K562 (cell line): Measurements from ENCODE around the gene GART. TPM values are rescaled to one million over a fixed set of nuclear protein-coding genes. Genes with fewer than 3 reads are reported as not detected.

Experiments used
- ATF1 ChIP-seq, 2 experiments: fragments of 450-650 bp in 1 of 2; IDR thresholded peaks; 2 replicates each; pipeline ENCODE4 v1.6.1; 2016; ENCODE audit warnings: missing compliant biosample characterization in 1 of 2, missing genetic modification characterization in 1 of 2
- C11orf30 ChIP-seq: fragments of 450-650 bp; IDR thresholded peaks from 2 replicates; pipeline ENCODE4 v1.6.1; 2016; ENCODE audit warnings: low read depth, mild to moderate bottlenecking
- CBFA2T2 ChIP-seq: fragments of 450-650 bp; conservative IDR thresholded peaks from 2 replicates; pipeline ENCODE4 v1.6.1; 2017; ENCODE audit warnings: mild to moderate bottlenecking
- KLF6 ChIP-seq: fragments of 250-450 bp; sonication (Bioruptor Pico); IDR thresholded peaks from 2 replicates; pipeline ENCODE4 v1.4.0; 2020; ENCODE audit warnings: mild to moderate bottlenecking, moderate library complexity, borderline replicate concordance
- MXI1 ChIP-seq: IDR thresholded peaks from 2 replicates; pipeline ENCODE4 v1.6.1; 2011; ENCODE audit warnings: low read depth, mild to moderate bottlenecking, improper control_type of control experiment, low read length
- PCBP1 ChIP-seq: fragments of 200-400 bp; formaldehyde crosslinking; IDR thresholded peaks from 2 replicates; pipeline ENCODE4 v1.6.1; 2018; ENCODE audit warnings: mild to moderate bottlenecking, low read depth, low read length; ENCODE audit not compliant: poor library complexity, severe bottlenecking
- ZNF165 ChIP-seq: fragments of 250-450 bp; sonication (Bioruptor Pico); IDR thresholded peaks from 2 replicates; pipeline ENCODE4 v1.4.0; 2020; ENCODE audit warnings: borderline replicate concordance
- ZNF23 ChIP-seq: fragments of 250-450 bp; sonication (Bioruptor Pico); IDR thresholded peaks from 2 replicates; pipeline ENCODE4 v1.4.0; 2020; ENCODE audit warnings: mild to moderate bottlenecking
- polyA plus RNA-seq, 8 experiments: library from polyadenylated mRNA; depleted of rRNA in 4 of 8; stranded (reverse) in 5 of 8; unstranded in 3 of 8; fragments of >200 nt; fragmentation: Nextera tagmentation in 2 of 8; fragmentation: Illumina TruSeq in 1 of 8; extraction: Ambion mirVana in 2 of 8; extraction: Trizol in 1 of 8; gene quantifications; 2 replicates each; pipeline versions ENCODE4 v1.2.1 to v1.2.3, GENCODE V29; 2011 to 2014; ENCODE audit warnings: inconsistent platforms in 1 of 8, missing spikeins in 1 of 8
- total RNA-seq, 7 experiments: library from RNA; depleted of rRNA in 6 of 7; stranded (reverse); fragments of >200 nt in 6 of 7; fragmentation: Illumina TruSeq in 2 of 7; extraction: Trizol in 2 of 7; gene quantifications; 2 replicates each; pipeline versions ENCODE4 v1.2.1 to v1.2.3, GENCODE V29; 2011 to 2021; ENCODE audit warnings: low replicate concordance in 1 of 7
- TF ChIP-seq, protein P1 (sequence below): sonication (generic); formaldehyde crosslinking; IDR thresholded peaks from 2 replicates; pipeline ENCODE4 v1.8.0; 2023; ENCODE audit warnings: missing genetic modification reagents, mild to moderate bottlenecking, borderline replicate concordance
- TF ChIP-seq, protein P2 (sequence below): fragments of 450-650 bp; IDR thresholded peaks from one replicate; pipeline ENCODE4 v1.6.1; 2018; ENCODE audit warnings: mild to moderate bottlenecking, moderate library complexity; ENCODE audit not compliant: partially characterized antibody
- TF ChIP-seq, protein P3 (sequence below): sonication (generic); formaldehyde crosslinking; IDR thresholded peaks from 2 replicates; pipeline ENCODE4 v1.8.0; 2022; ENCODE audit warnings: missing genetic modification reagents, mild to moderate bottlenecking, borderline replicate concordance
- TF ChIP-seq, protein P4 (sequence below): fragments of 250-450 bp; sonication (Bioruptor Pico); IDR thresholded peaks from 2 replicates; pipeline ENCODE4 v1.8.0; 2022; ENCODE audit warnings: inconsistent platforms

The GART gene
- total and polyA plus RNA-seq, 9 of the 15 experiments (the other 6 are each of a cell fraction or from before 2014, with no cell fraction given): 141 to 429 (median 349) TPM

DNA sequence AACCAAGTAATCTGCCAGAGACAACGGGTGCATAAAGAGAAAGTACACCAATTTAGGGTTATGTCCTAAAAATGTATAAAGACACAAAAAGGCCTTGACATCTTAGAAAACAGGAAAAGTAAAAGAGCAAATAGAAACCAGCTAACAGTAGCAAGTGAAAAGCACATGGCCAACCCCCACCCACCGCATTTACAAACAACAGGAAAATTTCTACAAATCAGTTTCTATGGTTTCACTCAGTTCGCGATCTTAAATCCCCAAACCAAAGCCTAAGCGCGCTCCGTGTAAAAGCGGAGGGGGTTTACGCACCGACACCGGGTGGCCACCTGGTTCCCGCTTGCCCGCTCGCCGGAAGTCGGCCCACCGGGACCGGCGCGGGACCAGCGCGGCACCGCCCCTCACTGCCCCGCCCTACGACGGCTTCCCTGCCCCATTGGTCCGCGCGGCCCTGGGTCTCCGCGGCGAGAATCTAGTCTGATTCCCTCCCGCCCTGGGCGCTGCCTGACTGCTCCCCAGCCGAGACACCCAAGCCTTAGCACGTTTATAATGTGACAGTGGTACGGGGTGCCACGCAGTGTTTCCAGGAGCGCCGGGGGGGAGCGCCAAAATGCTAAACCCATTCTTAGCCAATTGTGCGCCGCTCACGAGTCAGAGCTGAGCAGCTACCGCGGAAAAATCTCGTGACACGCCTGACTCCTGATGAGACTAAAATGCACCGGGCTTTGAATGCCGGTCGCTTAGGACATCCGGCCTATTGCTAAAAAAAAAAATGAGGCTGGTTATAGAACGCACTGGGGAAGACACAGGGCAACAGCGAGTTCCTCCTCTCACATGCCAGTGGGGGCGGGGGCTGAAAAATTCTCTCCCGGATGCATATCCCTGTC lies at the start of gene GART (continued):
- TF ChIP-seq, protein P1, sequence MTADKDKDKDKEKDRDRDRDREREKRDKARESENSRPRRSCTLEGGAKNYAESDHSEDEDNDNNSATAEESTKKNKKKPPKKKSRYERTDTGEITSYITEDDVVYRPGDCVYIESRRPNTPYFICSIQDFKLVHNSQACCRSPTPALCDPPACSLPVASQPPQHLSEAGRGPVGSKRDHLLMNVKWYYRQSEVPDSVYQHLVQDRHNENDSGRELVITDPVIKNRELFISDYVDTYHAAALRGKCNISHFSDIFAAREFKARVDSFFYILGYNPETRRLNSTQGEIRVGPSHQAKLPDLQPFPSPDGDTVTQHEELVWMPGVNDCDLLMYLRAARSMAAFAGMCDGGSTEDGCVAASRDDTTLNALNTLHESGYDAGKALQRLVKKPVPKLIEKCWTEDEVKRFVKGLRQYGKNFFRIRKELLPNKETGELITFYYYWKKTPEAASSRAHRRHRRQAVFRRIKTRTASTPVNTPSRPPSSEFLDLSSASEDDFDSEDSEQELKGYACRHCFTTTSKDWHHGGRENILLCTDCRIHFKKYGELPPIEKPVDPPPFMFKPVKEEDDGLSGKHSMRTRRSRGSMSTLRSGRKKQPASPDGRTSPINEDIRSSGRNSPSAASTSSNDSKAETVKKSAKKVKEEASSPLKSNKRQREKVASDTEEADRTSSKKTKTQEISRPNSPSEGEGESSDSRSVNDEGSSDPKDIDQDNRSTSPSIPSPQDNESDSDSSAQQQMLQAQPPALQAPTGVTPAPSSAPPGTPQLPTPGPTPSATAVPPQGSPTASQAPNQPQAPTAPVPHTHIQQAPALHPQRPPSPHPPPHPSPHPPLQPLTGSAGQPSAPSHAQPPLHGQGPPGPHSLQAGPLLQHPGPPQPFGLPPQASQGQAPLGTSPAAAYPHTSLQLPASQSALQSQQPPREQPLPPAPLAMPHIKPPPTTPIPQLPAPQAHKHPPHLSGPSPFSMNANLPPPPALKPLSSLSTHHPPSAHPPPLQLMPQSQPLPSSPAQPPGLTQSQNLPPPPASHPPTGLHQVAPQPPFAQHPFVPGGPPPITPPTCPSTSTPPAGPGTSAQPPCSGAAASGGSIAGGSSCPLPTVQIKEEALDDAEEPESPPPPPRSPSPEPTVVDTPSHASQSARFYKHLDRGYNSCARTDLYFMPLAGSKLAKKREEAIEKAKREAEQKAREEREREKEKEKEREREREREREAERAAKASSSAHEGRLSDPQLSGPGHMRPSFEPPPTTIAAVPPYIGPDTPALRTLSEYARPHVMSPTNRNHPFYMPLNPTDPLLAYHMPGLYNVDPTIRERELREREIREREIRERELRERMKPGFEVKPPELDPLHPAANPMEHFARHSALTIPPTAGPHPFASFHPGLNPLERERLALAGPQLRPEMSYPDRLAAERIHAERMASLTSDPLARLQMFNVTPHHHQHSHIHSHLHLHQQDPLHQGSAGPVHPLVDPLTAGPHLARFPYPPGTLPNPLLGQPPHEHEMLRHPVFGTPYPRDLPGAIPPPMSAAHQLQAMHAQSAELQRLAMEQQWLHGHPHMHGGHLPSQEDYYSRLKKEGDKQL (CRISPR knock-in tag): no peak
- no peak for TF ChIP-seq CBFA2T2
- no peak for TF ChIP-seq ZNF165 (CRISPR knock-in tag)
- no peak for TF ChIP-seq ZNF23 (CRISPR knock-in tag)
- TF ChIP-seq, protein P2, sequence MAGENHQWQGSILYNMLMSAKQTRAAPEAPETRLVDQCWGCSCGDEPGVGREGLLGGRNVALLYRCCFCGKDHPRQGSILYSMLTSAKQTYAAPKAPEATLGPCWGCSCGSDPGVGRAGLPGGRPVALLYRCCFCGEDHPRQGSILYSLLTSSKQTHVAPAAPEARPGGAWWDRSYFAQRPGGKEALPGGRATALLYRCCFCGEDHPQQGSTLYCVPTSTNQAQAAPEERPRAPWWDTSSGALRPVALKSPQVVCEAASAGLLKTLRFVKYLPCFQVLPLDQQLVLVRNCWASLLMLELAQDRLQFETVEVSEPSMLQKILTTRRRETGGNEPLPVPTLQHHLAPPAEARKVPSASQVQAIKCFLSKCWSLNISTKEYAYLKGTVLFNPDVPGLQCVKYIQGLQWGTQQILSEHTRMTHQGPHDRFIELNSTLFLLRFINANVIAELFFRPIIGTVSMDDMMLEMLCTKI: no peak
- TF ChIP-seq MXI1: peak; percentile 92
- TF ChIP-seq KLF6: peak; percentile 77; the same call in 1 of the 2 replicates
- peak; percentile 92 for TF ChIP-seq PCBP1
- no peak for TF ChIP-seq C11orf30
- TF ChIP-seq, protein P3, sequence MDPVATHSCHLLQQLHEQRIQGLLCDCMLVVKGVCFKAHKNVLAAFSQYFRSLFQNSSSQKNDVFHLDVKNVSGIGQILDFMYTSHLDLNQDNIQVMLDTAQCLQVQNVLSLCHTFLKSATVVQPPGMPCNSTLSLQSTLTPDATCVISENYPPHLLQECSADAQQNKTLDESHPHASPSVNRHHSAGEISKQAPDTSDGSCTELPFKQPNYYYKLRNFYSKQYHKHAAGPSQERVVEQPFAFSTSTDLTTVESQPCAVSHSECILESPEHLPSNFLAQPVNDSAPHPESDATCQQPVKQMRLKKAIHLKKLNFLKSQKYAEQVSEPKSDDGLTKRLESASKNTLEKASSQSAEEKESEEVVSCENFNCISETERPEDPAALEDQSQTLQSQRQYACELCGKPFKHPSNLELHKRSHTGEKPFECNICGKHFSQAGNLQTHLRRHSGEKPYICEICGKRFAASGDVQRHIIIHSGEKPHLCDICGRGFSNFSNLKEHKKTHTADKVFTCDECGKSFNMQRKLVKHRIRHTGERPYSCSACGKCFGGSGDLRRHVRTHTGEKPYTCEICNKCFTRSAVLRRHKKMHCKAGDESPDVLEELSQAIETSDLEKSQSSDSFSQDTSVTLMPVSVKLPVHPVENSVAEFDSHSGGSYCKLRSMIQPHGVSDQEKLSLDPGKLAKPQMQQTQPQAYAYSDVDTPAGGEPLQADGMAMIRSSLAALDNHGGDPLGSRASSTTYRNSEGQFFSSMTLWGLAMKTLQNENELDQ (CRISPR knock-in tag): no peak
- no peak for TF ChIP-seq ATF1 (CRISPR knock-in tag; IDR thresholded peaks at IDR 0.05)
- no peak for TF ChIP-seq ATF1 (tag; IDR thresholded peaks at IDR 0.05)
- TF ChIP-seq, protein P4, sequence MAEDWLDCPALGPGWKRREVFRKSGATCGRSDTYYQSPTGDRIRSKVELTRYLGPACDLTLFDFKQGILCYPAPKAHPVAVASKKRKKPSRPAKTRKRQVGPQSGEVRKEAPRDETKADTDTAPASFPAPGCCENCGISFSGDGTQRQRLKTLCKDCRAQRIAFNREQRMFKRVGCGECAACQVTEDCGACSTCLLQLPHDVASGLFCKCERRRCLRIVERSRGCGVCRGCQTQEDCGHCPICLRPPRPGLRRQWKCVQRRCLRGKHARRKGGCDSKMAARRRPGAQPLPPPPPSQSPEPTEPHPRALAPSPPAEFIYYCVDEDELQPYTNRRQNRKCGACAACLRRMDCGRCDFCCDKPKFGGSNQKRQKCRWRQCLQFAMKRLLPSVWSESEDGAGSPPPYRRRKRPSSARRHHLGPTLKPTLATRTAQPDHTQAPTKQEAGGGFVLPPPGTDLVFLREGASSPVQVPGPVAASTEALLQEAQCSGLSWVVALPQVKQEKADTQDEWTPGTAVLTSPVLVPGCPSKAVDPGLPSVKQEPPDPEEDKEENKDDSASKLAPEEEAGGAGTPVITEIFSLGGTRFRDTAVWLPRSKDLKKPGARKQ (CRISPR knock-in tag): no peak
